Glomerular endothelial cell (primary cell): ENCODE results near the gene STK32A. TPM values are rescaled to one million over a fixed set of nuclear protein-coding genes. Genes with fewer than 3 reads are reported as not detected.

Experiments used
- DNase-seq: peaks from one replicate; pipeline ENCODE4 v3.0.0-alpha.2; 2011; ENCODE audit warnings: low read depth, low spot score; ENCODE audit errors: extremely low read depth
- total RNA-seq: library from RNA; depleted of rRNA; stranded (reverse); fragments of >200 nt; gene quantifications from 2 replicates; pipeline ENCODE4 v1.2.3, GENCODE V29; 2015

Gene STK32A
- total RNA-seq, 1 donor from 2014 or later = not detected

DNA sequence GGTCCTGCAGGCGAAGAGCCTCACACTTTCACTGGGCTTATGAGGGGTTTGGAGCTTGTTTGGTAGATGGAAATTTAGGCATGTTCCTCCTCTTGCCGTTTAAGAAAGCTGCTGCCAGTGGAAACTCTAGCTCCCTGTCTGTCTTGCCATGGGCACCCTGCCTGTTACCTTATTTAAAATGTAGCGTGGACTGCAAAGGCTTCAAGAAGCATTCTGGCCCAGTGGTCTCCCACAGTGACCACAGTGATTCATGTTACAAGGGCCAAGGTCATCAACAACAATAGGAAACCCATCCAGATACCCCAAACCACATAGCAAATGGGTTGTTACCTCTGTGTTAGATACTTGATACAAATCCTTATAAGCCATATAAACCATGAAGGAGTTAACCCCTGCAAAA lies 178.4 kb downstream of the STK32A start:
- no peak for DNase-seq

DNA sequence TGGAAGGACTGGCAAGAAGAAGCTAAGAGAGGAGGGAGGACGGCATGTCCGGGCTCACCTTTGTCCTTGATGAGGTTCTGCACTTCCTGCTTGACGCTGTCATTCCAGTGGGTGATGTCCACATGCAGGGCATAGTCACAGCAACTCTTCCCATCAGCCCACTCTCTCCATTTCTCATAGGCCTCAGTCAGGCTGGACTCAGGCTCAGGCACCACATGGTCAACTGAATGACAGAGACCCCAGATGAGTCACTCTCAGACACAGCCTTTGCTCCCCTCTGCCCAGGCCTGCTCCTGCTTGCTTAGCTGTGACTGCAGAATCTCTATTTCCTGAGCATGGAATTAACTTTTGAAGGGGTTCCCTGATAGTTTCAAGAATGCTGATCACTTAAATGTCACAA lies 180.8 kb downstream of the STK32A start:
- DNase-seq = no peak

DNA sequence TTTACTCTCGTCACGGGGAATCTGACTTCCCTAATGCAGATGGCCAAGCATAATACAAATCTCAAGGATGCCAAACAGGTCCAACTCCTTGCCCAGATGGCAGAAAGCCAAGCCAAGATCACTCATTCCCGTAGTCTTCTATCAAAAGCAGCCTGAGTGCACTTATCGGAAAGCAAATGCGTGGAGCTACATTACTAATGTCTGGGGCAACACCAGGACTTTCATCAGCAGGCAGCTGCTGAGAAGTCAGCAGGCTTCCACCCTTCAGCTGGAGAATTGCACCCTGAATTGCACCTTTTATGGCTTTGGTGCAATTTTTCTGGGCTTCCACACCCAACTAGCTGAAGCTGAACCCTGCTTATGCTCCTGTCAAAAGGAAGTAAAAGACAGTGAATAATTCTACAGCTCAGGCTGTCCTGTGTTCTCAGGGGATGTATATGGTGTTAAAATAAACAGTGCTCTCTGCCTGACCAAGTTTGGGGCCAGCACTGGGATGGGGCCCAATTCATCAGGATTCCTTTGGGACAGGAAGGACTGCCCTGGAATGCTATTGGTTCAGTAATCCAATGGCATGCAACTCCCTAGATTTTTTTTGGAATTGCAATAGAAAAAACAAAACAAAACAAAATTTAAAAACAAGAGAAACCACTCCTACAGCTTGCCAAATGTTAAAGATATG lies 182.4 kb downstream of the STK32A start:
- DNase-seq = no peak

DNA sequence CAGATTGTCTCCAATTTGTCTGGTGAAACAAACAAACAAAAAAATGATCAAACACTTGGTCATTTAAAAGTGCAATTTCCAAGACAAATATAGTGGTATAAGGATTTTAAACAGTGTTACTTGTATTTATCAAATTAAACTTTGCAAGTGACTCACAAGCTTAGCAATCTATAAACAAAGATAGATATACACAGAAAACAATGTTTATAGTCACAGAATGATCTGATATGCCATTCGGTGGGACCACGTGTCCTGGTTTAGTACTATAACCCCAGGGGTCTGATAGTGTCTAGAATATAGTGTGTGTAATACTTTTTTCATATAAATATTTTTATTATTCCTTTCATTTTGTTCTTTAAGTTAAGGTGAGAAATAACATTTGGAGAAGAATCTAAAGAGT lies 183.8 kb downstream of the STK32A start:
- DNase-seq = no peak

DNA sequence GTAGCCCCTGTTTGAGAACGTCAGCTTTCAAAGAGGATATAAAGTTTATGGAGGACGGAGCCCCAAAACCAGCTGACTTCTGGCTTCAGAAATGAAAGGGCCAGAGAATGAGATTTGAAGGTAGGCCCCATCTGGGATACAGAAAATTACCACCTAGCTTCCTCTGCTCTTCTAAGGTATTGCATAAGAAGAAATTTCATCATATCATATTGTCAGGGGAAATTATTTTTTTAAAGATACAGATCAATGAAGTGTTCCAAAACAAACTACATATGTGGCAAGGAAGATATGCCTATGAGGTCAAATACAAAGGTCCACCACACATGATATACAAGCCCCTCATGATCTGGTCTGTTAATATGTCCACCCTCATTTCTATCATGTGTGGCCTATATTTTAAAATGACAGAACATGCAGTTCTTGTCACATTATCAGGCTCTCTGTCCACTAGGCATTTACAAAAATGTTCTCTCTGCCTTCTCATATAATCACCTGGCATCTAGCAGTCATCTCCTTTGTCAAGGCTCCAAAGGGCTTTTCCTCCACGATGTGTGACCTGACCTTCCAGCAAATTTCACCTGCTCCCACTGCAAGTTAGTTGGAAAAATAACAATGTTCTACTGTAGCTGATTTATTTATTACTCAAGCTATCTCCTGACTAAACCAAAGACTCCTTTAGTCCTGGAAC lies 192.0 kb downstream of the STK32A start:
- no peak for DNase-seq

DNA sequence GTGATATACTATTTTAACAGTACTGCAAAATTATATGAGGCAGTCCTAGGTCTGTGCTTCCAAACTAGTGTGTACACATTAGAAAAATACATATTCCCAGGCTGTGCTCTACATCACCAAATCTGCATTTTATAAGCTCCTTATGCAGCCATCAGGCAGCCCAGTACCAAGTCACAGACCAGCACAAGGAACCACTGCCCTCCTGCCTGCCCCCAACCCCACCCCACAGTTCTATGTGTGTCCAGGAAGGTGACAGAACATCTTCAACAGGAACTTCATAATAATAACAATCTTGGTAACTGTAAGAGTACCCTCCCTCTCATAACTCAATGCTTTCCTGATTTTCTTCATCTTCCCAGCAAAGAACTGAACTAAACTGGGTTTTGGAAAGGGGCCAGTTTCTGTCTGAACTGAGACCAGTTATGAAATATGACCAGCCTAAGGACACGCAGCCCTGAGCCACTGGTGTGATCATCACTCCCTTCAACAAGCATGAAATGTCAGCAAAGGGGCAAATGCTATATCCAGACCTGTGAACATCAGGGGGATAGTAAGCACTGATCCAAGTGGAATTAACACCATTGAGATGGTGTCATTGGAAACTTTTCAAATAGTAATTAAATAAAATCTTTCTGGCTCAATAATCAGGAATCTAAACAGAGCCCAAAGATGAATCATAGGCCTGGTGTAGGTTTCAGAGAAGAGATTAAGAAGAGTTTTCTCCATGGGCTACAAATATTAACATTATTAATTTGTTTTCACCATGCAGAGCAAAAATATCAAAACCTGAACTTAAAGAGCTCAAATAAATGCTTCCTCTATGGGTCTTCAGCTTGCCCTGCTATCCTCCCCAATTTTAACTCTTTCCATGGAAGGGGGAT lies 192.9 kb downstream of the STK32A start:
- DNase-seq = no peak

DNA sequence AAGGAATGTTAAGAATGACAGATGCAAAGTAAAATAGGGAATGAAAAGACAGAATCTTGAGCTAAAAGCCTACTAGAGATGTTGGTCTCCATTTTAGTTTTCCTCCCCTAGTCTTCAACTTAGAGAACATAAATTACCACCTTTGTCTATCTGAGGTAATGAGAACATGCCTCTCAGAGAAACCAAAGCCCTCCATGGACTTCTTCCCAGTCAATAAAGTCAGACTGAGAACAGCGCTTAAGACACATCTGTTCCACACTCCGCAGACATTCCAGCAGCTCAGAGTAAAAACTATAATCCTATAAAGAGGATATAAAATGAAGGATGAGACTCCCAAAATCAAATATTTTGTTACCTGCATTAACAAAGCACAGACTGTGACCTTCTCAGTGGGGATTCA lies 195.8 kb downstream of the STK32A start:
- DNase-seq = no peak

DNA sequence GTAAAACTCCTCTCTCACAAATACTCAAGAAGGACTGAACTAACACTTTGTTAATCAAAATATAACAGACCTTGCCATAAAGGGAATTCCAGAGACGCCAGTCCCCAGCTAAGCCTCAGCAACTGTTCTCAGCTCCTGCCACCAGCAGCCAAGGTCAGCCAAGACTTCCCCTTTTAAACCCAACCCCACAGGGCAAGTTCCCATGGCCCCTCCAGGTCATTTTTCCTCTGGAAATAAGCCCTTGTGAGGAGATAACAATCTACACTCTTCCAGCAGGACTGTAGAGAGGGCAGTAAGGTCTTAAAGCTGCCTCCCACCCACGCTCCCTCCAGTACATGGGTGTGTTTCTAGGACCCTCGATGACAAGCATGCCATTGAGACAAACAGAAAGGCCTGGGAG lies 196.8 kb downstream of the STK32A start:
- no peak for DNase-seq

DNA sequence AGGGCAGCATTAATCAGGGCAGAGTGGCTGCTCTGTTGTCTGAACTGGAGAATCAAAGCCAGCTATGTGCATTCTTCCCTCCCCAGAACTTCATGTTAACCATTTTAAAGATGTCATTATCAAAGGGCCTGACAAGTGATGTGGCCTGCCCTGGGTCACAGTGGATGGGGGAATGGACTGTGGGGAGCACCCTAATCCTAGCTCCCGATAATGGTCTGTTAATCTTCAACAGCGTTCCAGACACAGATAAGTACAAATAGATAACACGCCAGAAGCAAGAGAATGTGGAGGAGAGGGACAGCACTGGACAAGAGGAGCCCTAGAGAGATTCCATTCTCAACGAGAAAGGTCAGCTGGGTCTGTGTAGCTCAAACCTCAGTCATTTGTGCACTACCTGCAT lies 197.5 kb downstream of the STK32A start:
- DNase-seq = no peak

DNA sequence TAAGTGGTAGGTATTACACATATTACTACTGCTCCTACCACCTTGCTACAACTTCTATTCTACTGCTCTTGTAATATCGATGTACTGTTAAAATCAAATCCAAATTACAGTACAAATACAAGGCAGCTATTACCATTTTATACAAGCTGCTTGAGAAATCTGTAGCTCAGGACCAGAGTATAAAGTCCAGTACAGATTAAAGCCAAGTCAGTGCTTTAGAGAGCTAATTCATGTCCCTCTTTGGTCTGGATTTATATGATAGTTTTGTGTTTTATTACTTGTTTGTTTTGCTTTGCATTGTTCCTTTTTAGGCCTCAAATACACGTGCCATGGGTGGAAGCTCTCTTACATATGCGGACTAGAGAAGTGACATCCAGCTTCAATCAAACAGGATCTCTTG lies 199.2 kb downstream of the STK32A start:
- DNase-seq = no peak

DNA sequence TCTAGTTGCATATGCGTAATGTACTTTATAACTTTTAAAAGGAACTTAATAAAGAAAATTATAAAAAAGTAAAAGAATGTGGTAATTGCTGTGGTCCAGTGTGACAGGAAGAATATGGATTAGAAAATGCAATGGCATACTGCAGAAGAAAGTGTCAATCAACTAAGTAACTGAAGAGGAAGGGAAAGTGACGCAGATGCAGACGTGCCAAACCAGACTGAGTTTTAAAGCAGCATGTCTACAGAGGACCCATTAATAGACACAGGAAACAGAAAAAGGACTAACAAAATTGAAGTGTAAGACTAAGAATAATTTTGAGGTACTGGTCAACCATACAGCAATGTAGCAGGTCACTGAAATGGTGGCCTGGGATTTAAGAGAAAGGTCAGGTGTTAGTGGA lies 201.8 kb downstream of the STK32A start:
- DNase-seq = no peak

DNA sequence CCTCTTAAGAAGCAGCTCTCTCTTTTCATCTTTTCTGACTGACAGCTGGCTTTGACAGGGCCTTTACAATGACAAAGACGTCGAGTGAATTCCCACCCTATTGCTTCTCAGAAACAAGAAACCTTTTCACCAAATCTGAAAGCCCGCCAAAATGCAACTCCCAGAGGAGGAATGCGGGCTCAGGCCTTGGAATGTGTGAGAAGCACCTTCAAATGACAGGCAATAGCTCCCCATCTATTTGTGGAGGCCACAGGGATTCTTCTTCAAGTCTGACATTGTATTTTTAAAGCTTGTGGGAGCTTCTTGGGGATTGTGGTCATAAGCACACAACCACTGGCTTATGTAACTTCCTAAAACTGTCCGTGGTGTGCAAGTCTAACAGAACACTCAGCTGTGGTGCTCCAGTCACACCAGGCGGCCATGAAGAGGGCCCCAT lies 202.4 kb downstream of the STK32A start:
- DNase-seq = no peak
